ENCODE data around the gene TCF20. TPM values are rescaled to one million over a fixed set of nuclear protein-coding genes. Genes with fewer than 3 reads are reported as not detected.

TCF20 gene
- polyA plus RNA-seq, 1 donor from 2014 or later: 1.4 TPM

DNA sequence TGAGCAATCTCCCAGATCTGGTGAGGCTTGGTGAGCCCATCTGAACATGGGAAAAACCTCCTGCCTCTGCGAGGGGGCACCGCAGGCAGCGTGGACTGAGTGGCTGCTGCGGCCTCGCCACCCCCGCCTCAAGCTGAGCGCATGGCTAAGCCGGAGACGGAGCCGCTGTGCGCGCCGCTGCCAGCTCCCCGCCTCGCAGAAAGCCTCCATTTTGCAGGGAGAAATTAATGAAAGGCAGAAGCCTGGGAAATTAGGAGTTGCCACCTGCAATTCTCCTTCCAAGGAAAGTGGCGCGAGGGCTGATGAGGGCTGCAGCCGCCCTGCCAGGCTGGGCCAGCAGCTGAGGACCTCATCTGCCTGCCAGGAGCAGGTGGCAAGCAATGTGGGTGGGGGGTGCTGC lies 35.6 kb upstream of the TCF20 start:
- Mint-ChIP-seq H3K9me3 (no peaks in the 10 kb centered on the region), H3K27me3 (peaks cover 24% of the 10 kb centered on the region), H3K4me3 (no peak overlapping the region), H3K36me3 (peaks cover 2% of the 10 kb centered on the region), H3K27ac (no peak overlapping the region), H3K4me1 (peaks cover 2 to 4% (median 2%) of the 10 kb centered on the region in 3 donors)

- Mint-ChIP-seq H3K4me3 (no peak overlapping the region), H3K4me1 (peaks cover 12 to 15% (median 14%) of the 10 kb centered on the region in 3 donors), H3K9me3 (no peaks in the 10 kb centered on the region), H3K27me3 (peaks cover 20% of the 10 kb centered on the region), H3K27ac (no peak overlapping the region), H3K36me3 (no peaks in the 10 kb centered on the region)
These were observed 33.9 kb upstream of the TCF20 start for GRCh38 chr22:42304324-42304790.

DNA sequence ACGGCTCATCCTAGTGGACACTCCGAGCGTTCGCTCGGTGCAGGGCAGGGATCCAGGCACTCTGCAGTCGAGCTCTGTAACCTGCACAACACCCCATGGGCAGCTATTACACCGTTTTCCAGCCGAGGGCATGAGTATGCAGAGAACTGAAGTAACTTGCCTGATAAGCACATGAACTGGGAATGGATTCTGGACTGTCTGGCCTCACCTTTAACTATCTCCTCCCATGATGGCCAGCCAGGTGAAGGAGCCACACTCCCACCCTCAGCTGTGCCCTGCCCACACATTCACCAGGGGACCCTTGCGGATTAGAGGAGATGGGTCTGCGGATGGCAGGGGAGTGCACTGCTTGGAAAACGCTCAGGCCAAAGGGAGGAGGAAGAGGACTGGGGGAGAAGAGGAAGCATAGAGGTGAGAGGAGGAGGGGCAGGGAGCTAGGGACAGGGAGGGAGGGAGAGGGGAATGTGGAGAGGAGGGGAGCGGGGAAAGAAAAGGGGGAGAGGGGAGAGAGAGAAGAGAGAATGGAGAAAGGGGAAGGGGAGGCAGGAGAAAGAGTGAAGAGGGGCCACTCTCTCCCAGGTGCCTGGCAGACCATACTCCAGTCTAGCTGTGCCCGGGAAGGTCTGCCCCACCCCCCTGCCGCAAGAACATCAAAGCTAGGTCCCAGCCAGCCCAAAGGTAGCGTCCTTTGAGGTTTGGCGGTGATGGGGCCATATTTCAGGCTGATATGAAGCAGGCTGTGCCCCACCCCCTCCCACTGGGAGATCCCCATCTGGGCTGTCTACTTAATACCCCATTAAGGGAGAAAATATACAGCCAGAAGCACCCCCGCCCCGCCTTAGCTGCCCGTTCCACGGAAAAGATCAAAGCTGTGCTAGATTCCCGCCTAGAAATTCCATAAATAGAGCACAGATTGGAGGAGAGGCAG lies 33.2 kb upstream of the TCF20 start:
- no peaks in the 10 kb centered on the region for H3K36me3 Mint-ChIP-seq
- peaks cover 18% of the 10 kb centered on the region for H3K27me3 Mint-ChIP-seq
- H3K4me3 Mint-ChIP-seq: no peak overlapping the region
- H3K9me3 Mint-ChIP-seq: no peaks in the 10 kb centered on the region
- H3K4me1 Mint-ChIP-seq: peaks cover 12 to 15% (median 14%) of the 10 kb centered on the region in 3 donors
- H3K27ac Mint-ChIP-seq: no peak overlapping the region

- Mint-ChIP-seq H3K36me3 (no peaks in the 10 kb centered on the region), H3K9me3 (no peaks in the 10 kb centered on the region), H3K4me1 (peaks cover 22 to 25% (median 24%) of the 10 kb centered on the region in 3 donors), H3K27me3 (peaks cover 18% of the 10 kb centered on the region), H3K4me3 (no peak overlapping the region), H3K27ac (no peak overlapping the region)
These were observed 31.3 kb upstream of the TCF20 start for GRCh38 chr22:42301742-42302102.

DNA sequence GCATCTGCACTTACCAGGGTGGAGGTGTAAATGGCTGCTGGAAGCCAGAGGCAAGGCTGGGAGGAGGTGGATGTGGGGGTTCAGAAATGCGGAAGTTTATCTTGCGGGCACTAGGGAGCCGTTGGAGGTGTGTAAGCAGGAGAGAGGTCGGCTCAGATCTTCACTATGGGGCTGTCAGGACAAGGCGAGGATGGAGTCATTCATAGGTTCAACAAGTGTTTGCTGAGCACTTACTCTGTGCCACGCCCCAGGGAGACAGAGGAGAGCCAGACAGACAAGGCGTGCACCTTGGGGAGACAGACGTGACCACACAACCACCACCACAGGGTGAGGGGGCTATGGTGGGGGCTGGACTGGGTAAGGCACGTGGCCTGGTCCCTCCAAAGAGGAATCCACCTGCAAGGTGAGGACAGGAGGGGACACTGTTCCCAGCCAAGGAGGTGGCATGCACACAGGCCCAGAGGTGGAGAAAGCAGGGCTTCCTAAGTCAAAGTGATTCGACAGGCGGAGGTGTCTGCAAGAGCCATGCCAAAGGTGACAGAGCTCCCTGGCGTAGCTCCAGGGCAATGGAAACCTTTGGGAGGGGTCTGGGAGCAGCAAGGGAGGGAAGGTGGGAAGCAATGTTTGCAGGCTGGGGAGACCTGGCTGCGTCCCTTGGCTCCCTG lies 30.8 kb upstream of the TCF20 start:
- H3K27ac Mint-ChIP-seq: peak overlapping the region in 2 of 3 donors; percentile 26 to 88
- peaks cover 18% of the 10 kb centered on the region for H3K27me3 Mint-ChIP-seq
- peaks cover 23 to 27% (median 24%) of the 10 kb centered on the region in 3 donors for H3K4me1 Mint-ChIP-seq
- H3K9me3 Mint-ChIP-seq: no peaks in the 10 kb centered on the region
- H3K36me3 Mint-ChIP-seq: no peaks in the 10 kb centered on the region
- peak overlapping the region; percentile 13 to 91 (median 86) for H3K4me3 Mint-ChIP-seq

GRCh38 chr22:42300259-42301076 lies 30.0 kb upstream of the TCF20 start:
- Mint-ChIP-seq H3K27me3 (peaks cover 18% of the 10 kb centered on the region), H3K4me3 (peak overlapping the region; percentile 13 to 91 (median 86)), H3K27ac (peak overlapping the region; percentile 26 to 93 (median 86)), H3K9me3 (no peaks in the 10 kb centered on the region), H3K4me1 (peaks cover 23 to 28% (median 27%) of the 10 kb centered on the region in 3 donors), H3K36me3 (no peaks in the 10 kb centered on the region)

DNA sequence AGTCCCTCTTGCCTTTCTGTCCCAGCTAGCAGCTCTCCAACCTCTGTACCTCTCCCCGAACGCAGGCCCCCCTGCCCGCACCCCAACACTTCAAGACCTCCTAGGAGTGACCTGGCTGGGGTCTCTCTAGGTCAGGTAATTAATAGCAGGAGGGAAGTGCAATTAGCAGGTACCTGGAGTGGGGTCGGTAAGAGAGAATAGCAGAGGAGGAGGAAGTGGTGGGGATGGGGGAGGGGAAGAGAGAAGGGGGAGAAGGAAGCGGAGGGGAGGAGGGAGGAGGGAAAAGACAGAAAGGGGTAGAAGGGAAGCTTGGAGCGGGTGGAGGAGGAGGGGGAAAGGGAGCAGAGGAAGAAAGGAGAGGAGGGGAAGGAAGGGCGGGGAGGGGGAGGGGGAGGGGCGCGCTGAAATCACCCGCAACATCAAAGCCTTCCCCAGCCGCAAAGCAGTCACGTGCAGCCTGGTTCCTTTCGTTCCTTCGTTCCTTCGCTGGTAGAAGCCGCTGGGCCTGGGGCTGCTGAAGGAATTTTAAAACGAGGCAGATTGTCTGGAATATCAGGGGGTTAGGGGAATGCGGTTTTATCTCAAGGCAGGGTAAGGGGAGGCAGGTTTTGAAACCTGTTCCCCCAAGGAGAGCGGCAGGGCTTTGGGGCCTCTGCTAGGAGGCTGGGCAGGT lies 29.3 kb upstream of the TCF20 start:
- Mint-ChIP-seq H3K4me1 (peaks cover 27 to 31% (median 30%) of the 10 kb centered on the region in 3 donors), H3K27ac (peak overlapping the region; percentile 26 to 93 (median 86))

GRCh38 chr22:42298746-42299145 lies 28.3 kb upstream of the TCF20 start:
- H3K27me3 Mint-ChIP-seq: peaks cover 9% of the 10 kb centered on the region
- peak overlapping the region in 2 of 3 donors; percentile 86 to 88 for H3K27ac Mint-ChIP-seq
- H3K9me3 Mint-ChIP-seq: no peaks in the 10 kb centered on the region
- peak overlapping the region; percentile 38 to 72 (median 42) for H3K4me3 Mint-ChIP-seq
- peaks cover 32 to 37% (median 36%) of the 10 kb centered on the region in 3 donors for H3K4me1 Mint-ChIP-seq
- no peaks in the 10 kb centered on the region for H3K36me3 Mint-ChIP-seq

More for the DNA sequence above, 29.3 kb upstream of the TCF20 start:
- H3K9me3 Mint-ChIP-seq: no peaks in the 10 kb centered on the region
- peak overlapping the region; percentile 13 to 91 (median 86) for H3K4me3 Mint-ChIP-seq
- H3K27me3 Mint-ChIP-seq: peaks cover 14% of the 10 kb centered on the region
- no peaks in the 10 kb centered on the region for H3K36me3 Mint-ChIP-seq

DNA sequence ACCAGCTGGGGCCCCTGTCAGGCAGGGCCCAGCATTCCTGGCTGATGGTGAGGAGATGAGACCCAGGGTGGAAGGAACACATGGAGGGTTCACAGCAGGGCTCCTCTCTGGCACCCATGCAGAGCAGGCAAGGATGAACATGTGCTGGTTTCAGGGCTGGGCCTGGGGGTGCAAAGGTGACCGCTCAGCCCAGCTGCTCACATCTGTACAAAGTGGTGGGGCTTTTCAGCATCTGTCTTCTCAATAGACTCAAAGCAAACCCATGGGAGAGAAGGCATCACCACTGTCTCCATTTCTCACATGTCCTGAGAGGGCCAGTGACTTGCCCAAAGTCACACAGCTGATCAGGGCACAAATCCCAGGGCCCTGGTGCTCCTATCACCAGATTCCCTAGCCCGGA lies 27.3 kb upstream of the TCF20 start:
- Mint-ChIP-seq H3K27ac (peak overlapping the region in 1 of 3 donors; percentile 67), H3K4me1 (peaks cover 32 to 37% (median 36%) of the 10 kb centered on the region in 3 donors), H3K36me3 (no peaks in the 10 kb centered on the region), H3K27me3 (peaks cover 3% of the 10 kb centered on the region), H3K9me3 (no peaks in the 10 kb centered on the region), H3K4me3 (peak overlapping the region in 1 of 4 donors; percentile 69)

- H3K4me1 Mint-ChIP-seq: peaks cover 32 to 37% (median 36%) of the 10 kb centered on the region in 3 donors
- H3K27ac Mint-ChIP-seq: peak overlapping the region in 2 of 3 donors; percentile 67 to 87
- H3K27me3 Mint-ChIP-seq: peaks cover 3% of the 10 kb centered on the region
- H3K4me3 Mint-ChIP-seq: peak overlapping the region in 1 of 4 donors; percentile 69
- H3K9me3 Mint-ChIP-seq: no peaks in the 10 kb centered on the region
- H3K36me3 Mint-ChIP-seq: no peaks in the 10 kb centered on the region
These were observed 26.4 kb upstream of the TCF20 start for GRCh38 chr22:42296883-42297282.

DNA sequence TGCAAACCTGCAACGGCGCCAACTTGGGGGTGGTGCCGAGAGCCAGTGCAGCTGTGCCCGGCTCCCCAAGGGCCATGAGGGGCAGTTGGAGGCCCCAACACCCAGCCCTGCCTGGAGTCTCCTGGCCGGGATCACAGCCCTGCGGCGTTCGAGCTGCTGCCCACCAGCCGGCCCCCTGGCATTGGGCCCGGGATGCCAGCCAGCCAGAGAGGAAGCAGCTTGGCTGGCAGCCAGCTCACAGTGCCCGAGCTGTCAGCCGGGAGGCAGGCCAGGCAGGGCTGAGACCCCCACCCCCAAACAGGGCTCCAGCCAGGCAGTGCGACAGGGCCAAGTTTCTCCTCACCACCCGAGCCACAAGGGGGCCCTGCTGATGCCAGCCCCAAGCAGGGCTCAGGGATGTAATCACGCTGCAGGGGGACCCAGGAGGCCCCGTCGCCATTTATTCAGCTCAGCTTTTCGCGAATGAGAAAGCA lies 26.0 kb upstream of the TCF20 start:
- H3K36me3 Mint-ChIP-seq: no peaks in the 10 kb centered on the region
- H3K4me1 Mint-ChIP-seq: peaks cover 32 to 37% (median 36%) of the 10 kb centered on the region in 3 donors
- H3K27me3 Mint-ChIP-seq: peaks cover 3% of the 10 kb centered on the region
- peak overlapping the region in 1 of 3 donors; percentile 87 for H3K27ac Mint-ChIP-seq
- peak overlapping the region in 1 of 4 donors; percentile 69 for H3K4me3 Mint-ChIP-seq
- H3K9me3 Mint-ChIP-seq: no peaks in the 10 kb centered on the region

DNA sequence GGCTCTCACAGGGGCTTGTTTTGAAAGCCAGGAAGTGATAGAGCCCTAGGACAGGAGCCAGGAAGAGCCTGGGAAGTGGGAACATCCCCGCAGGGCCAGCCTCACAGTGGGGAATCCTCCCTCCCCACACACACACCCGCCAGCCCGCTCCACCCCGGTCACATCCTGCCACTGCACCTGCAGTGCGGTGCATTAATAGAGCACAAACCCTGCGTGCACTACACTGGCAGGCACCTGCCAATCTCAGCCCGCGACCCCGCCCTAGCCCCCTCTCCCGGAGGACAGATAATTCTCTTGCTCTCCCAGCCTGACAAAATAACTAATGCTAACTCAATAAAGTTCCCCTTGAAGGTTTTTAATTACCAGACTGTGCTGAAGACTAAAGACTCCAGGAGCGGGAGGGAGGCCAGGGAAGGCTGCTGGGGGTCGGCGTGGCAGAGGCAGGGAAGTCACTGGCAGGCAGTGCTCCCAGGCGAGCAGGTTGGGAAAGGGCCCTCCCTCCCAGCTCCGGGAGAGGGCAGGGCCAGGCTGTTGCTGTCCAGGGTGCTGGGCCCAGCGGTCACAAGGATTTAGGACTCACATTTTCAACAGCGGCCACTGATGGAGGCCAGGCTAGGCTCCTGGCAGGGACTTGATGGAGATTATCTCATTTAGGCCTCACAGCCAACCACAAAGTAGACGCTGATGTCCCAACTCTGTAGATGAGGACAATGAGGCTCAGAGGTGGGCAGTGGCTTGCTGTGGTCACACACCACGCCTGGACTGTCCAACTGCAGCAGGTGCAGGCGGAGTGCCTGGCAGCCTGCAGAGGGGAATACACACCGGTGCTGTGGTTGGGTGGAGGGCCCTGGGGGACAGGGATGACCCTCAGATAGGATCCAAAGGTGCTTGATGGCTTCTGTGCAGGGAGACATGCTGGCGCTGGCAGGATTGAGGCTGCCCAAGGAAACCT lies 23.9 kb upstream of the TCF20 start:
- no peaks in the 10 kb centered on the region for H3K9me3 Mint-ChIP-seq
- peaks cover 18 to 24% (median 21%) of the 10 kb centered on the region in 3 donors for H3K4me1 Mint-ChIP-seq
- no peak overlapping the region for H3K4me3 Mint-ChIP-seq
- no peak overlapping the region for H3K27ac Mint-ChIP-seq
- H3K27me3 Mint-ChIP-seq: no peaks in the 10 kb centered on the region
- H3K36me3 Mint-ChIP-seq: no peaks in the 10 kb centered on the region

Measured in IgD-negative memory B cell (primary cell).